ENCODE results near the gene TMC1. TPM values are rescaled to one million over a fixed set of nuclear protein-coding genes. Genes with fewer than 3 reads are reported as not detected.
"Not testable (repeated sequence)": the region's sequence is repeated elsewhere in the genome, so short reads cannot be mapped to it uniquely, and the experiment has no call there.

The TMC1 gene
- total RNA-seq, 2 donors from 2014 or later, result 0.69 to 1.00 TPM

DNA sequence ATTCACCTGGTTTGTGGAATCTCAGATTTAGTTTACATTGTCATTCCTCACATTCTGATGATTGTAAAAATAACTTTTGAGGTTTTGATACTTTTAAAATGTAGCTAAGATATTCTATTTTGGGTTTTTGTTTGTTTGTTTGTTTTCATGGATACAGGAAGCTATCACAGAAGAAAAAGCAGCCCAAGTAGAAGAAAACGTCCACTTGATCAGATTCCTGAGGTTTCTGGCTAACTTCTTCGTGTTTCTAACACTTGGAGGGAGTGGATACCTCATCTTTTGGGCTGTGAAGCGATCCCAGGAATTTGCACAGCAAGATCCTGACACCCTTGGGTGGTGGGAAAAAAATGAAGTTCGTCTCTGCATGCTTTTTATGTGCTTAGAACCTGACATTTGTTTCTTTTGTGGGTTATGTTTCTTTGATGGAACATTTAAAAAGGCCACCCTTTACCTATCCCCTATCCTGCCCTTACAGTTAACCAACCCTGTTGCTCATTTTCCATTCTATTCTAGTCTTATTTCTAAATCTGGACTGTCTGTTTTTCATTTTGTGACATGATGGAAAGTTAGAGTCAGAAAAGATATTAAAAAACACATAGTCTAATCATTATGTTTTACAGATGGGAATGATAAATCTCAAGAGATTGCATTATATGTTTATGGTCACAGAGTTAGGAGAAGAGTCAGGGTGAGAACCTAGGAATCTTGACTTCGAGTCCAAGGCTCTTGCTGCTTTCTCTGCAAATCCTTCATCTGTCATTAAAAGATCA lies 267.7 kb downstream of the TMC1 start:
- intact Hi-C loops (cut with DNase I), result no loop called here
- DNase-seq (ENCODE audit: low spot score), result no peak

DNA sequence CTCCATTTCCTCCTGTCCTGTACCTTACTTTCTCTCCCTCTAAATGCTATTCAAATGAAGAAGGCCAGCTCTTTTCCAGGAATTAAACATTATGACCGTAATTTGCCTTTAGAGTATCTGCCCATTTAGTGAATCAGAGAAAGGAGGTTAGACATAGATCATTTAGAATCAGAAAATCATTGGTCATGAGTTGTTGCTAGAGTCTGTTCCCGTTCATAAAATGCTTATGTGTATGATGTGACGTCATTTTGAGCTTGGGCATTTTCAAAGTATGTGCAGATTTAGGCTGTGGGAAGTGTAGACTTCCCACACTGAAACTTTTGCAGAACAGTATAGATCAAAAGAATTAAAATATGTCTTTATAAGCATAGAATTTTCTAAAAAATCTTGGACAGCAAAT lies 268.5 kb downstream of the TMC1 start:
- DNase-seq (ENCODE audit: low spot score), result no peak
- intact Hi-C loops (cut with DNase I), result loop anchor here in 1 of 2 donors (10.0 kb wide), 1 partner anchor 1485 kb away; no protein-coding TSS in a partner anchor

DNA sequence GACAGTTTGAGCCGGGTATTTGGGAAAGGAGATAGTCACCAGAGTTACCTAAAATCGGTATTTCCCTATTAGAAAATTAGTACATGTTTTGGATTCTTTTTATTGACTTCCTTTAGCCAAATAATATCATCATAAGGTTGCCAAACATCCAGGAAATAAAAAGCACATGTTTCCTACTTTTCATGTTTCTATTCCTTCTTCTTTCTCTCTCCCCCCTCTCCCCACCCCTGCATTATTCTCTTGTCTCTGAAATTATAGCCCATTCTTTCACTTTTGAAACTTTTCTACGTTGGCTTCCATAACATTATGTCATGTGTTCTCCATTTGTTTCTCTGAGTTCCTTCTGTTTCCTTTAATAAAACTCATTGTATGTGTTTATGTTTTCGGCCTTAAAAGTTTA lies 269.6 kb downstream of the TMC1 start:
- intact Hi-C loops (cut with DNase I), result loop anchor here in 1 of 2 donors (10.0 kb wide), 1 partner anchor 1484 kb away; no protein-coding TSS in a partner anchor
- DNase-seq (ENCODE audit: low spot score), result no peak

GRCh38 chr9:72791436-72791835 lies 270.0 kb downstream of the TMC1 start:
- DNase-seq (ENCODE audit: low spot score), result no peak
- intact Hi-C loops (cut with DNase I), result loop anchor here in 1 of 2 donors (10.0 kb wide), 1 partner anchor 1483 kb away; no protein-coding TSS in a partner anchor

DNA sequence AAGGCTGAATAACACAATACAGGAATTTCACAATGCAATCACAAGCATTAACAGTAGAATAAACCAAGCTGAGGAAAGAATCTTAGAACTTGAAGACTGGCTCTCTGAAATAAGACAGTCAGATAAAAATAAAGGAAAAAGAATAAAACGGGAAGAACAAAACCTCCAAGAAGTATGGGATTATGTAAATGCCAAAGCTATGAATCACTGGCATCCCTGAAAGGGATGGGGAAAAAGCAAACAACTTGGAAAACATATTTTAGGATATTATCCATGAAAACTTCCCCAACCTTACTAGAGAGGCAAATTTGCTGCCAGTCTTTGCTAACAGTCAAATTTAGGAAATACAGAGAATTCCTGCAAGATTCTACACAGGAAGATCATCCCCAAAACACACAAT lies 273.5 kb downstream of the TMC1 start:
- DNase-seq (ENCODE audit: low spot score), result no peak
- intact Hi-C loops (cut with DNase I), result loop anchor here in 1 of 2 donors (10.0 kb wide), 1 partner anchor 1480 kb away; no protein-coding TSS in a partner anchor

- intact Hi-C loops (cut with DNase I), result no loop called here
- no peak for DNase-seq (ENCODE audit: low spot score)
Measured at GRCh38 chr9:72800328-72800994, 279.1 kb downstream of the TMC1 start.

DNA sequence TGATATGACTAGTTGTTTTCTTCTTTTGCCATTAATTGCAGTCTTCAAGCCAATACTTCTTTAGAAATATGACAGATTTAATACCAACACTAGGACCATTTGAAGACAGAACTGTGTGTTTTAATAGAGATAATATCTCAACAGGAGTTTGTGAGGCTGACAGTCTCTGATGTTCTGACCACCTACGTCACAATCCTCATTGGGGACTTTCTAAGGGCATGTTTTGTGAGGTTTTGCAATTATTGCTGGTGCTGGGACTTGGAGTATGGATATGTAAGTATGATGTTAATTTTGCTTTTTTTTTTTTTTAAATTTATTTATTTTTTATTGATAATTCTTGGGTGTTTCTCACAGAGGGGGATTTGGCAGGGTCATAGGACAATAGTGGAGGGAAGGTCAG lies 283.8 kb downstream of the TMC1 start:
- intact Hi-C loops (cut with DNase I), result no loop called here
- DNase-seq (ENCODE audit: low spot score), result no peak

GRCh38 chr9:72806313-72806809 lies 285.0 kb downstream of the TMC1 start:
- DNase-seq (ENCODE audit: low spot score); intact Hi-C loops (cut with DNase I): not testable (repeated sequence)

GRCh38 chr9:72807765-72808445 lies 286.5 kb downstream of the TMC1 start:
- no peak for DNase-seq (ENCODE audit: low spot score)

DNA sequence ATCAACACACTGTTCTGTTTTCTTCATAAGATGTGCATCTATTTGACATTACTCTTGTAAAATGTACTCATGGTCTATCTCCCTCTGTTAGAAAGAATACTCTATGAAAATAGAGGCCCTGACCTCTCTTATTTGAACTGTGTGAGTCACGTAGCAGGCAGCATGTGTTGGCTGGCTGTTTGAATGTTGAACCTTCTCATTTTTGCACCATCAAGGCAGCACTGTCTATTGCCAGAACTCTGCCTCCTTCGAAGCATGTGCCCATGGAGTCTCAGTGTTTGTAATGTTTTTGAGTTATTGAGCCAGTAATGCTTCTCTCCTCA lies 287.0 kb downstream of the TMC1 start:
- intact Hi-C loops (cut with DNase I), result no loop called here
- DNase-seq (ENCODE audit: low spot score), result no peak

More at GRCh38 chr9:72807765-72808445, 286.5 kb downstream of the TMC1 start:
- intact Hi-C loops (cut with DNase I), result no loop called here

- intact Hi-C loops (cut with DNase I), result no loop called here
- no peak for DNase-seq (ENCODE audit: low spot score)
Measured at GRCh38 chr9:72809586-72809985, 288.2 kb downstream of the TMC1 start.

GRCh38 chr9:72812559-72813111 lies 291.2 kb downstream of the TMC1 start:
- intact Hi-C loops (cut with DNase I), result no loop called here

DNA sequence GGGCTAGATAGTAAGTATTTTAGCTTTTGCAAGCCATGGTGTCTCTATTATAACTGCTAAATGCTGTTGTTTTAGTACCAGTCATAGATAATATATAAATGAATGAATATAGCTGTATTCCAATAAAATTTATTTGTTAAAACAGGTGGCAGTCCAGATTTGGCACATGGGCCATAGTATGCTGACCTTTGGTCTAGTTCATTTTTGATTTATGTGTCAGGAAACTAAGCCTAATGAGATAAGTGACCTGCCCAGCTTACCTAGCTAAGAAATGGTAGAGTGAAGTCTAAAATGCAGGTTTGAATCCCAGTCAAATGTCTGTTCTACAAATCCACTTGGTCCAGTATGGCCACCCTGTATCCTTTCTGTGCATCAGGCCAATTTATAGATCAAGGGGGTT lies 292.1 kb downstream of the TMC1 start:
- intact Hi-C loops (cut with DNase I), result no loop called here
- no peak for DNase-seq (ENCODE audit: low spot score)

More at GRCh38 chr9:72812559-72813111, 291.2 kb downstream of the TMC1 start:
- DNase-seq (ENCODE audit: low spot score), result no peak

DNA sequence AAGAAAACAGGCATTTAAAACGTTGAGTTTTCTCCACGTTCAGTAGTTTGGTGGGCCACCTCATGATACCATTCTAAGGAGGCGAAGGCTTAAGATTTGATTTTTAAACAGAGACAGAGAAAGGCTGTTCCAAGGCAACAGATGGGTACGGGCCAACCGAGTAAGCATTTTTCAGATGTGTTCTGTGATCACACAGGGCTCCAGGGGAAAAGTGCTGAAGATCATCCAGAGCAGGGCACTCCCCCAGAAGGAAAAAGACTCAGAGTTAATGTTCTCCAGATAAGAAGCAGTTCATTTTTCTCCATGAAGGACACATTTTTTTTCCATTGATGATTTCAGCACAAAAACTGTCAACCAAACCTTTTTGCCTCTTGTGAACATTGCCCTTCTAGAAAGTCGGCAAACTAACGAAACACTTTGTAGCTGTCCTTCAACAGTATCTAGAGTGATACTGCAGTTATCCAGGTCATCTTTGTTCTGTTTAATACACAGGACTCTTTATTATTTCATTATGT lies 292.7 kb downstream of the TMC1 start:
- no peak for DNase-seq (ENCODE audit: low spot score)
- intact Hi-C loops (cut with DNase I), result no loop called here

DNA sequence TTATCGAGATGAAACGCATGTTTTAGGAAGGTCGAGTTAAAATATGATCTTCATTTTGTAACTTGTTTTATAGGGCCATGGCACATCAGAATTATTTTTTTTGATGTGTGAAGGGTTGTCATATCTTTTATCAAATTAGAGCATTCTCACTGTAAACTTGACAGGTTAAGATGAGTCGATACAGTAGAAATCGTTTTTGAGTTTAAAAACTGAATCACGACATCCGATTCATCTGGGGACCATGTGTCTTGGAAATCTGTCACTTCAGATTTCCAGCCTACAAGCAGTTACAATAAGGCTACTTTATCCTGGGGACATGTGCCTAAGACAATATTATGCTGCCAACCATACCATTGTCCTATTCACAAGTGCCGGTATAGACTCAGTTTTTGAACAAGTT lies 295.3 kb downstream of the TMC1 start:
- DNase-seq (ENCODE audit: low spot score), result no peak
- intact Hi-C loops (cut with DNase I), result no loop called here

GRCh38 chr9:72817413-72817812 lies 296.0 kb downstream of the TMC1 start:
- DNase-seq (ENCODE audit: low spot score), result no peak
- intact Hi-C loops (cut with DNase I), result no loop called here

DNA sequence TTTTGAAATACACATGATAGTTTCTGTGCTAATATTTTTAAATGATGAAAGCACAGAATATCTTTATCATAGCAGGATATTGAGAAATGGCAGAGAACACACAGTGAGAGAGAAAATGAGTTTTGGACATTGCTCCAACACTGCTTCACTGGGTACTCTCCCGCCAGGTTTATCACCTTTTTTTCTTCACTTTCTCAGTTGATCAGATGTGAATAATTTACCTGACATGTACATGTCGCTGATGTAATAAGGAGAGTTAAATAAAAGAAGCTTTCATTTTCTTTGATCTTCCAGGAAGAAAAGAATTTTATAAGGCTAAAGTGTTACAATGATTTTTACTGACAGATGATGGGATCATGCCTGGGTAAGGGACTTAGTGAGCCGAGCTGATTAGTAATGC lies 297.0 kb downstream of the TMC1 start:
- intact Hi-C loops (cut with DNase I), result no loop called here
- no peak for DNase-seq (ENCODE audit: low spot score)

GRCh38 chr9:72823971-72824370 lies 302.6 kb downstream of the TMC1 start:
- intact Hi-C loops (cut with DNase I), result loop anchor here (10.0 kb wide), 3 partner anchors 189 to 549 kb away; no protein-coding TSS in a partner anchor
- DNase-seq (ENCODE audit: low spot score), result no peak
